ENCODE results near the gene RIMBP2. TPM values are rescaled to one million over a fixed set of nuclear protein-coding genes. Genes with fewer than 3 reads are reported as not detected.

Gene RIMBP2
- total RNA-seq, 4 donors from 2014 or later, result 0.83 to 1.8 (median 1.4) TPM

- H3K4me3 ChIP-seq, result no peak overlapping the region
- DNase-seq (ENCODE audit: extremely low spot score), result no peak
- no peaks in the 10 kb centered on the region for H3K36me3 ChIP-seq
- no peaks in the 10 kb centered on the region for H3K27me3 ChIP-seq
- no peaks in the 10 kb centered on the region for H3K4me1 ChIP-seq
- no peak overlapping the region for H3K27ac ChIP-seq (replicated peaks in 1 of 4)
- TF ChIP-seq EP300 (IDR thresholded peaks at IDR 0.05), result no peak
- no peak for TF ChIP-seq POLR2AphosphoS5 (IDR thresholded peaks at IDR 0.05)
- TF ChIP-seq, protein P1, sequence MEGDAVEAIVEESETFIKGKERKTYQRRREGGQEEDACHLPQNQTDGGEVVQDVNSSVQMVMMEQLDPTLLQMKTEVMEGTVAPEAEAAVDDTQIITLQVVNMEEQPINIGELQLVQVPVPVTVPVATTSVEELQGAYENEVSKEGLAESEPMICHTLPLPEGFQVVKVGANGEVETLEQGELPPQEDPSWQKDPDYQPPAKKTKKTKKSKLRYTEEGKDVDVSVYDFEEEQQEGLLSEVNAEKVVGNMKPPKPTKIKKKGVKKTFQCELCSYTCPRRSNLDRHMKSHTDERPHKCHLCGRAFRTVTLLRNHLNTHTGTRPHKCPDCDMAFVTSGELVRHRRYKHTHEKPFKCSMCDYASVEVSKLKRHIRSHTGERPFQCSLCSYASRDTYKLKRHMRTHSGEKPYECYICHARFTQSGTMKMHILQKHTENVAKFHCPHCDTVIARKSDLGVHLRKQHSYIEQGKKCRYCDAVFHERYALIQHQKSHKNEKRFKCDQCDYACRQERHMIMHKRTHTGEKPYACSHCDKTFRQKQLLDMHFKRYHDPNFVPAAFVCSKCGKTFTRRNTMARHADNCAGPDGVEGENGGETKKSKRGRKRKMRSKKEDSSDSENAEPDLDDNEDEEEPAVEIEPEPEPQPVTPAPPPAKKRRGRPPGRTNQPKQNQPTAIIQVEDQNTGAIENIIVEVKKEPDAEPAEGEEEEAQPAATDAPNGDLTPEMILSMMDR (IDR thresholded peaks at IDR 0.05), result no peak
- TF ChIP-seq POLR2A (IDR thresholded peaks at IDR 0.05; ENCODE audit: low read depth), result no peak
- WGBS, result 80% methylated on average over 11 of the region's 11 CpGs
- no peaks in the 10 kb centered on the region for H3K9me3 ChIP-seq
- intact Hi-C loops (cut with DNase I), result no loop called here
Measured at GRCh38 chr12:130640496-130640895, 75.6 kb downstream of the RIMBP2 start.

GRCh38 chr12:130639476-130640424 is 76.3 kb downstream of the RIMBP2 start:
- Histone ChIP-seq H3K4me3 (no peak overlapping the region), H3K27me3 (peaks cover 0 to 7% (median 0%) of the 10 kb centered on the region in 4 donors), H3K9me3 (no peaks in the 10 kb centered on the region), H3K36me3 (no peaks in the 10 kb centered on the region), H3K27ac (replicated peaks in 1 of 4) (no peak overlapping the region), H3K4me1 (no peaks in the 10 kb centered on the region)
- DNase-seq (ENCODE audit: extremely low spot score), result no peak
- intact Hi-C loops (cut with DNase I), result no loop called here
- TF ChIP-seq POLR2A (IDR thresholded peaks at IDR 0.05; ENCODE audit: low read depth), result no peak
- WGBS, result 78% methylated on average over 18 of the region's 18 CpGs

DNA sequence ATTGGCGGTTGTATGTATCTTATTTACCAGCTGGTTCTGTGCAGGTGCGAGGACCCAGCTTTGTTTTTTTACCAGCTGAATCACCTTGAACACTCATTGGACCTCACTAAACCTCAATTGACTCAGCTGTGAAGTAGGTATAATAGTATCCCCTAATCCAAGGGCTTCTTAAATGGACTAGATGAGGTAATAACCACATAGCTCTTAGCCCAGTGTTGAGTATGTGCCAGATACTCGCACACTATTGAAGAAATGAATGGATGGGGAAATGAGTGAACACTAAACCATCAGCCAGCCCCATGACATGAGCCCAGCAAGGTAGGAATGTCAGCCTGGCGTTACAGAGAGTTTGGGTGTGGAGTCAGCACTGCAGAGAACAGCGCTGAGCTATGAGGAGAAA is 79.7 kb downstream of the RIMBP2 start:
- TF ChIP-seq POLR2A (IDR thresholded peaks at IDR 0.05; ENCODE audit: low read depth) (no peak), EP300 (IDR thresholded peaks at IDR 0.05) (no peak), POLR2AphosphoS5 (IDR thresholded peaks at IDR 0.05) (no peak)
- TF ChIP-seq, protein P1 (IDR thresholded peaks at IDR 0.05), result no peak
- Histone ChIP-seq H3K27me3 (peaks cover 0 to 20% (median 0%) of the 10 kb centered on the region in 4 donors), H3K36me3 (no peaks in the 10 kb centered on the region), H3K4me1 (no peaks in the 10 kb centered on the region), H3K4me3 (no peak overlapping the region), H3K9me3 (no peaks in the 10 kb centered on the region), H3K27ac (replicated peaks in 1 of 4) (no peak overlapping the region)
- WGBS, result 93% methylated on average over 5 of the region's 5 CpGs
- no peak for DNase-seq (ENCODE audit: extremely low spot score)
- intact Hi-C loops (cut with DNase I), result no loop called here

GRCh38 chr12:130634866-130635265 is 81.2 kb downstream of the RIMBP2 start:
- WGBS, result 79% methylated on average over 3 of the region's 4 CpGs
- peaks cover 0 to 20% (median 0%) of the 10 kb centered on the region in 4 donors for H3K27me3 ChIP-seq
- intact Hi-C loops (cut with DNase I), result no loop called here
- DNase-seq (ENCODE audit: extremely low spot score), result no peak
- H3K9me3 ChIP-seq, result peaks cover 0 to 10% (median 0%) of the 10 kb centered on the region in 4 donors
- H3K4me1 ChIP-seq, result no peaks in the 10 kb centered on the region
- no peak for TF ChIP-seq POLR2AphosphoS5 (IDR thresholded peaks at IDR 0.05)
- TF ChIP-seq POLR2A (IDR thresholded peaks at IDR 0.05; ENCODE audit: low read depth), result no peak
- TF ChIP-seq, protein P1 (IDR thresholded peaks at IDR 0.05), result no peak
- TF ChIP-seq EP300 (IDR thresholded peaks at IDR 0.05), result no peak
- no peak overlapping the region for H3K27ac ChIP-seq (replicated peaks in 1 of 4)
- H3K4me3 ChIP-seq, result no peak overlapping the region
- no peaks in the 10 kb centered on the region for H3K36me3 ChIP-seq

- Histone ChIP-seq H3K27ac (replicated peaks in 1 of 4) (no peak overlapping the region), H3K4me3 (no peak overlapping the region), H3K36me3 (no peaks in the 10 kb centered on the region), H3K27me3 (peaks cover 0 to 20% (median 0%) of the 10 kb centered on the region in 4 donors), H3K4me1 (no peaks in the 10 kb centered on the region), H3K9me3 (peaks cover 0 to 10% (median 0%) of the 10 kb centered on the region in 4 donors)
- TF ChIP-seq EP300 (IDR thresholded peaks at IDR 0.05), result no peak
- TF ChIP-seq, protein P1 (IDR thresholded peaks at IDR 0.05), result no peak
- intact Hi-C loops (cut with DNase I), result no loop called here
- no peak for DNase-seq (ENCODE audit: extremely low spot score)
- 17% methylated on average over 11 of the region's 17 CpGs for WGBS
Measured at GRCh38 chr12:130633771-130634170, 82.3 kb downstream of the RIMBP2 start.
